OCI-LY1 (cell line): ENCODE data around the gene AP1B1.

Experiments used
- H2AFZ ChIP-seq: fragments of 200-600 bp; sonication (generic), shearing (Covaris generic); 2 replicates; pipeline ENCODE4 v1.6.0; 2014; ENCODE audit warnings: antibody characterized with exemption, mild to moderate bottlenecking, low read length
- H3F3A ChIP-seq: fragments of 200-600 bp; sonication (generic), shearing (Covaris generic); 2 replicates; pipeline ENCODE4 v1.6.0; 2014; ENCODE audit warnings: mild to moderate bottlenecking, antibody characterized with exemption, low read length, moderate library complexity; ENCODE audit not compliant: insufficient read depth
- H3K27ac ChIP-seq: fragments of 200-600 bp; sonication (generic); 2 replicates; pipeline ENCODE4 v1.5.1; 2014; ENCODE audit warnings: low read length, mixed run types, mild to moderate bottlenecking, low read depth; ENCODE audit not compliant: poor library complexity, severe bottlenecking
- H3K27me3 ChIP-seq: fragments of 200-600 bp; sonication (generic); 2 replicates; pipeline ENCODE4 v1.6.0; 2014; ENCODE audit warnings: antibody characterized with exemption, mild to moderate bottlenecking, low read length, moderate library complexity; ENCODE audit not compliant: insufficient read depth
- H3K36me3 ChIP-seq: fragments of 200-600 bp; sonication (generic); 2 replicates; pipeline ENCODE4 v1.6.1; 2014; ENCODE audit warnings: mild to moderate bottlenecking, antibody characterized with exemption, low read length, moderate library complexity, mixed read lengths; ENCODE audit not compliant: insufficient read depth
- H3K4me1 ChIP-seq: fragments of 200-600 bp; sonication (generic); 2 replicates; pipeline ENCODE4 v1.5.1; 2014; ENCODE audit warnings: mild to moderate bottlenecking, low read length, moderate library complexity; ENCODE audit not compliant: insufficient read depth, severe bottlenecking
- H3K4me2 ChIP-seq: fragments of 200-600 bp; sonication (generic), shearing (Covaris generic); 2 replicates; pipeline ENCODE4 v1.6.1; 2014; ENCODE audit warnings: low read length
- H3K4me3 ChIP-seq: fragments of 200-600 bp; sonication (generic); 2 replicates; pipeline ENCODE4 v1.5.1; 2014; ENCODE audit warnings: low read length, low read depth, mild to moderate bottlenecking, mixed read lengths; ENCODE audit not compliant: poor library complexity, severe bottlenecking
- H3K79me2 ChIP-seq: fragments of 200-600 bp; shearing (Covaris generic); 2 replicates; pipeline ENCODE4 v1.6.1; 2016; ENCODE audit warnings: mixed run types, low read length, mixed read lengths; ENCODE audit not compliant: insufficient read depth
- H3K9ac ChIP-seq: fragments of 200-600 bp; sonication (generic), shearing (Covaris generic); 2 replicates; pipeline ENCODE4 v1.6.1; 2014; ENCODE audit warnings: mild to moderate bottlenecking, low read length, mixed read lengths
- H3K9me2 ChIP-seq: fragments of 200-600 bp; sonication (generic), shearing (Covaris generic); 2 replicates; pipeline ENCODE4 v1.6.1; 2014; ENCODE audit warnings: low read depth, mild to moderate bottlenecking, low read length, mixed read lengths
- H3K9me3 ChIP-seq: fragments of 200-600 bp; shearing (Covaris generic); 2 replicates; pipeline ENCODE4 v1.6.1; 2014; ENCODE audit warnings: low read length, mixed read lengths
- H4K20me1 ChIP-seq: fragments of 200-600 bp; sonication (generic), shearing (Covaris generic); 2 replicates; pipeline ENCODE4 v1.6.0; 2016; ENCODE audit warnings: mild to moderate bottlenecking, low read length; ENCODE audit not compliant: insufficient read depth
- CTCF ChIP-seq: fragments of 200-600 bp; sonication (generic), shearing (Covaris generic); IDR thresholded peaks from 2 replicates; pipeline ENCODE4 v1.5.1; 2017; ENCODE audit warnings: mild to moderate bottlenecking, antibody characterized with exemption, low read length, moderate library complexity, mixed read lengths
- EZH2 ChIP-seq: fragments of 200-600 bp; sonication (generic), shearing (Covaris generic); IDR thresholded peaks from 2 replicates; pipeline ENCODE4 v1.8.0; 2017; ENCODE audit warnings: borderline replicate concordance, mixed run types, mild to moderate bottlenecking, antibody characterized with exemption, low read length, moderate library complexity, mixed read lengths

The AP1B1 gene

GRCh38 chr22:29338398-29338797 is 50.0 kb downstream of the AP1B1 start:
- TF ChIP-seq CTCF: no peak
- TF ChIP-seq EZH2: no peak
- no peaks in the 10 kb centered on the region for H3K9me2 ChIP-seq
- H3K4me1 ChIP-seq: no peaks in the 10 kb centered on the region
- H3K27me3 ChIP-seq: no peaks in the 10 kb centered on the region
- H3K4me3 ChIP-seq: no peak overlapping the region
- no peaks in the 10 kb centered on the region for H4K20me1 ChIP-seq
- peaks cover 96% of the 10 kb centered on the region for H3K36me3 ChIP-seq
- no peaks in the 10 kb centered on the region for H3F3A ChIP-seq
- H3K27ac ChIP-seq: no peak overlapping the region
- H3K79me2 ChIP-seq: no peaks in the 10 kb centered on the region
- H3K9me3 ChIP-seq: no peaks in the 10 kb centered on the region
- H3K4me2 ChIP-seq: no peak overlapping the region
- H2AFZ ChIP-seq: no peak overlapping the region
- no peak overlapping the region for H3K9ac ChIP-seq

- H2AFZ ChIP-seq: no peak overlapping the region
- H3K36me3 ChIP-seq: peaks cover 96% of the 10 kb centered on the region
- no peak overlapping the region for H3K4me3 ChIP-seq
- H3F3A ChIP-seq: no peaks in the 10 kb centered on the region
- no peaks in the 10 kb centered on the region for H3K79me2 ChIP-seq
- TF ChIP-seq CTCF (no peak), EZH2 (no peak)
- H3K4me2 ChIP-seq: no peak overlapping the region
- no peaks in the 10 kb centered on the region for H3K27me3 ChIP-seq
- no peak overlapping the region for H3K9ac ChIP-seq
- no peaks in the 10 kb centered on the region for H3K9me2 ChIP-seq
- no peaks in the 10 kb centered on the region for H3K9me3 ChIP-seq
- no peaks in the 10 kb centered on the region for H3K4me1 ChIP-seq
- no peaks in the 10 kb centered on the region for H4K20me1 ChIP-seq
- H3K27ac ChIP-seq: no peak overlapping the region
These were observed 50.6 kb downstream of the AP1B1 start for GRCh38 chr22:29337631-29338284.

GRCh38 chr22:29336751-29337490 is 51.4 kb downstream of the AP1B1 start:
- Histone ChIP-seq H3F3A (no peaks in the 10 kb centered on the region), H3K9ac (no peak overlapping the region), H3K79me2 (no peaks in the 10 kb centered on the region), H3K27ac (no peak overlapping the region), H4K20me1 (no peaks in the 10 kb centered on the region), H3K36me3 (peaks cover 96% of the 10 kb centered on the region), H2AFZ (no peak overlapping the region), H3K4me3 (no peak overlapping the region), H3K9me3 (no peaks in the 10 kb centered on the region), H3K9me2 (no peaks in the 10 kb centered on the region), H3K4me1 (no peaks in the 10 kb centered on the region), H3K4me2 (no peak overlapping the region), H3K27me3 (no peaks in the 10 kb centered on the region)
- no peak for TF ChIP-seq CTCF
- no peak for TF ChIP-seq EZH2
